ENCODE measurements around the gene LRP6.
A peak's percentile ranks its signal among the peaks of the same experiment; 100 is the strongest.

Gene LRP6

DNA sequence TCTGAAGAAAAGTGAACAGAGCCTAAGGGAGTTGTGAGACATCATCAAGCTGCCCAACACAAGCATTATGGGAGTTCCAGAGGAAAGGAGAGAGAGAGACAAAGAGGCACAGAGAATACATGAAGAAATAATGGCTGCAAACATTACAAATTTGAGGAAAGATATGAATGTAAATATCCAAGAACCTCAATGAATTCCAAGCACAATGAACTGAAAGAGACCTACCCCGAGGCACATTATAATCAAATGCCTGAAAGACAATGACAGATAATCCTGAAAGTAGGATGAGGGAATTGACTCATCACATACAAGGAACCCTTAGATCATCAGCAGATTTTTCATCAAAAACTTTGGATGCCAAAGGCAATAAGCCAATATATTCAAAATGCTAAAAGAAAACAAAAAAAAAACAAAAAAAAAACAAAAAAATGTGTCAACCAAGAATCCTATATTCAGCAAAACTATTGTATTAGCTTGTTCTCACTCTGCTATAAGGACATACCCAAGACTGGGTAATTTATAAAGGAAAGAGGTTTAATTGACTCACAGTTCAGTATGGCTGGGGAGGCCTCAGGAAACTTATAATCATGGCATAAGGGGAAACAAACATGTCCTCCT, 158.3 kb downstream of the LRP6 start:
- TF ChIP-seq GATA3 (IDR thresholded peaks at IDR 0.05; ENCODE audit: low read depth, low read length) (no peak), GATA2 (IDR thresholded peaks at IDR 0.05; ENCODE audit: low read depth, low read length) (no peak)

DNA sequence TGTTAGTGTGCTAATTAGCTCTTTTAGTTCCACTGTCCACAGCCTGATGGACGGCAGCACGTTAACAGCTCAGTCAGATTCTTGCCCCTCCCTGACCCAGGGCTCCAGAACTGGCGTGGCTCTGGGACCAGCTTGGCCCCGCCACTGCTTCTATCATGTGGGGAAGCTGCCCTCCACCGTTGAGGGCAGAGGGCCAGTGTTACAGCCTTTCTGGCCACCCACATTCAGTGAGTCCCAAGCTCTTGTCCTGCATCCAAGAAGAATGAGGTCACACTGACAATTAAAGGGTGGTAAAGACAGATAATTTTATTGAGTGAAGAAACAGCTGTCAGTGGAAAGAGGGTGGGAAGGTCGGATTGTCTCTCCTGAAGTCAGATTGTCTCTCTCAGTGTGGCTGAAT, 159.2 kb downstream of the LRP6 start:
- TF ChIP-seq GATA3 (IDR thresholded peaks at IDR 0.05; ENCODE audit: low read depth, low read length), result no peak
- no peak for TF ChIP-seq GATA2 (IDR thresholded peaks at IDR 0.05; ENCODE audit: low read depth, low read length)

DNA sequence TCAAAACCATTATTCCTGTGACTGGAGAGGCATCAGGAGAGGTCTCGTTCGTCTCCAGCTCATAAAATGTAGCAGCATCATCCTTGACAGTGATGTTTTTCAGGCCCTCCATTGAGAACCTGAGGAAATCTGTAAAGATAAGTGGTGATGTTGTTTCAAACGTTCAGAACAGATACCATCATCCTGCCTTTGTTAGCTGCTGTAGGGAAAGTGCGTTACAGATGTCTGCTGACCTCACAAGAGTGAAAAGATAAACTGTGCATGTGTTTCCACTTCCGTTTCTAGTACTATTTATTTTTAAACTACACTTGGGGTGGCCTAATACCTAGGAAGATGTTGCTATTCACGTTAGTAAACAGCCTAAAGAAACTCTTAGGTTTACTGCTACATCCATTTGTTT, 167.7 kb downstream of the LRP6 start:
- peak; percentile 92 for TF ChIP-seq GATA2 (IDR thresholded peaks at IDR 0.05; ENCODE audit: low read depth, low read length)
- peak; percentile 93 for TF ChIP-seq GATA3 (IDR thresholded peaks at IDR 0.05; ENCODE audit: low read depth, low read length)

DNA sequence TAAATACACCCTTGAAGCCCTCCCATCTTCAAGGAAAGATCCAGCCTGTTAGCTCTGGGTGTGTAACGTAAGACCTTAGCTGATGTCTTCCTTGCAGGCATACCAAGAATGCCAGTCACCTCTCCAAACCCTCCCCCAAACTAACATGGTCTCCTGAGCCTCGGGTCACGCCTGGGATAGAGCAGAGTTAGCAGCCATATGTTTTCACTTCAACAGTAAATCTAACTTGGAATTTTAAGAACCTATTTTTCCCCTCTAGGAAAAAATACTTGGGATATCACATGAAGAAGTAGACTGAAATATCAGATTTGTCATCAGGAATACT, 168.2 kb downstream of the LRP6 start:
- TF ChIP-seq GATA3 (IDR thresholded peaks at IDR 0.05; ENCODE audit: low read depth, low read length), result no peak
- TF ChIP-seq GATA2 (IDR thresholded peaks at IDR 0.05; ENCODE audit: low read depth, low read length), result no peak

DNA sequence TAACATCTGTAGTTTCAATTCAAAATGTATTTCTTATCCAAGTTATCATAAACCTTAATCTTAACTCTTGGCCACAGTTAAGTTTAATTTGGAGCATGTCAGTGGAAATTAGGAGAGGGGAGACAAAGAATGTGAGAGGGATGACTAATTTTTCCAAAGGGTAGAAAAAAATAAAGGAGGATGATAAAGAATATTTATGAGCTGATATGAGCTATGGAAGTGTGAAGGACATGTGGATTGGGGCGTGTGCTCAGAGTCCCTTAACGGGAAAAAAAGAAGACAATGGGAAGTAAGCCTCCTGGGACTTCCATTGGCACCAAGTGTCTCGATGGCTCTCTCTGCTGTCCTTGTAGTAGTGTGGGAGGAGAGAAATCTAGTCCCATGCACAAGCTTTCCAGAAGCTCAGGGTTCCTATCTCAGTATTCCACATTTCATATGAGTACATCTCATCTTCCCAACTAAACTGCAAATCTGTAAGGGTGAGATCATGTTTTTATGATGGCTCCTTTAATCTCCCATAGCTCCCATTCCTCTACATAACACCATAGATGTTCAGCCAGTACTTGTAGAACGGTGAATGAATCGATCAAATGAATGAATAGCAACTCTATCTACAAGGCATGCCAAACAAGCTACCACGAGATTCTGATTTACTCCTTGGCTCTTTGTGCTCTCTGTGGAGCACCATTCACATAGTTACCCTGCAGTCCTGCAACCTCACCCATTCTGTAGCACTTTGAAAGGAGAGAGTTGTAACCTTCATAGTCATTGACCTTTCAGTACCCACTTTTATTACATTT, 168.8 kb downstream of the LRP6 start:
- TF ChIP-seq GATA3 (IDR thresholded peaks at IDR 0.05; ENCODE audit: low read depth, low read length) (no peak), GATA2 (IDR thresholded peaks at IDR 0.05; ENCODE audit: low read depth, low read length) (no peak)

DNA sequence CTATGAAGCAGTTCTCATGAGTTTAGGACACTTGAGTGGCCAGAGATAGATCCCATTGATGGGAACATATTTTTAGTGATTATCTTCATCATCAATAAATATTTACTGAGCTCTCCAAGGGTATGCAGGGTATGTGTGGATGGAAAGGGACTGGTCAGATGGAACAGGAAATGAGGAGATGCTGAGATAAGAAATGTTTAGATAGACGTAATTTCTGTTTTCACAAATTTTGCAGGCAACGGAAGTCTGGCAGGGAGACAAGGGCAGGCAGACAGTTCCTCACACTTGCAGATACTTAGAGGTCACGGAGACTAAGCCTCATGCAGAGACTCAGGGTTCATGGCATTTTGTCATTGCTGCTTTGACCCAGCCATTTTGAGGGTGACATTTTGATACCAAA, 171.8 kb downstream of the LRP6 start:
- TF ChIP-seq GATA2 (IDR thresholded peaks at IDR 0.05; ENCODE audit: low read depth, low read length) (peak; percentile 67; the same call in 1 of the 2 replicates), GATA3 (IDR thresholded peaks at IDR 0.05; ENCODE audit: low read depth, low read length) (peak; percentile 41; the same call in 1 of the 2 replicates)

DNA sequence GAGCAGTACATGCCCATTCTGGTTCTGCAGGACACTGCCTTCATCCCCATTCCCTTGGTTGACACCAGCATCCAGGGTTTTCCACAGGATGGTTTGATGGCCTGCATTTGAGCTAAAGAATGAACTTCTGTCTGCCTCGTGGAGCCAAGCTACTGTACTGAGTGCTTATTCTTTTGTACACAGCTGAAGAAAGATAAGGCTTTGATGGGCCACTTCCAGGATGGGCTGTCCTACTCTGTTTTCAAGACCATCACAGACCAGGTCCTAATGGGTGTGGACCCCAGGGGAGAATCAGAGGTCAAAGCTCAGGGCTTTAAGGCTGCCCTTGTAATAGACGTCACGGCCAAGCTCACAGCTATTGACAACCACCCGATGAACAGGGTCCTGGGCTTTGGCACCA, 172.4 kb downstream of the LRP6 start:
- TF ChIP-seq GATA2 (IDR thresholded peaks at IDR 0.05; ENCODE audit: low read depth, low read length), result no peak
- TF ChIP-seq GATA3 (IDR thresholded peaks at IDR 0.05; ENCODE audit: low read depth, low read length), result no peak

DNA sequence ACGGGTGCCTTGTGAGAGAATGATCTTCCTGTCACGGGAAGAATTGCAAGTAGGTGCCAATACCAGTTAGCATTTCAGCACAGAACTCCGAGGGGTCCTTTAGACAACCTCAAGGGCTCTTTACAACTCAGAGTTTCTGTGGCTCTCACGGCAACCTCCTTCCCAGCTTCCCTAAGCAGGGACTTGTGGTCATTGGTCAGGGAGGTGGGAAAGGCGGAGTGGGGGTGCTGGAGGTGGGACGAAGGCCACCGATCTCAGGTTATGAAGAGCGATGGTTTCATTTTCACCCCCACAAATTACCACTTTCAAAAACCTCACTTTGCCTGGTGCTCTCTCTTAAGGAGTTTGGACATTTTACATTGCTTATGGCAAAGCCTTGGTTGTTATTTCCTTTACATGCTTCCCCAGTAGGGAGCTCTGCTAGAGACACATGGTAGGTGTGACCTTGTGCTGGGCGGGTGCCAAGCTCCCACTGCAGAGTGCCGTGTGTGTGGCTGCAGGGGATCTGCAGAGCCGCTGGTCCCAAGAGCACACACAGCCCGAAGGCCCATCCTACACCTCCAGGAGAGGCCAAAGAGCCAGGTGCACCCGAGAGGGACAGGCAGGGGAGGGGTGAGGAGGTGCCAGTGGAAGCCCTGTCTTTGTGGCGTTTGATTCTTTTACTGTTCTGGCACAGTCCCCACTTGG, 174.7 kb downstream of the LRP6 start:
- no peak for TF ChIP-seq GATA3 (IDR thresholded peaks at IDR 0.05; ENCODE audit: low read depth, low read length)
- TF ChIP-seq GATA2 (IDR thresholded peaks at IDR 0.05; ENCODE audit: low read depth, low read length), result no peak

DNA sequence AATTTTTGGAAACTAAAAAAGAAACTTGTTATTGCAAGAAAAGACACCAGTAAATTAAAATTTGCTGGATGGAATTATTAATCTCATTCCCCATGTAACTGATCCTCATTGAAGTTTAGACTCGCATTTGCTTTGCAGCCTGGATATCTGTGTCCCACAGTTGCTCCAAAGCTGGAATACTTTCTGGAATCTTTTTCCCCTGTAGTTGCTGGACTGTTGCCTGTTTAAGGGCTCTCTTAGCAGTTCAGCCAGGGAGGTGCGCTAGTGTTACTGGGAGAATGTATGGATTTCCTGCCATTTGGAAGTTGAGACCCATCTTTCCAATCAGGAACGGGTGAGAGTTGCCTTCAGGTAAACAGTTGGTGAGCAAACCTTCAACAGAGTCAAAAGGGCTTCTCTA, 175.8 kb downstream of the LRP6 start:
- TF ChIP-seq GATA3 (IDR thresholded peaks at IDR 0.05; ENCODE audit: low read depth, low read length) (no peak), GATA2 (IDR thresholded peaks at IDR 0.05; ENCODE audit: low read depth, low read length) (no peak)

DNA sequence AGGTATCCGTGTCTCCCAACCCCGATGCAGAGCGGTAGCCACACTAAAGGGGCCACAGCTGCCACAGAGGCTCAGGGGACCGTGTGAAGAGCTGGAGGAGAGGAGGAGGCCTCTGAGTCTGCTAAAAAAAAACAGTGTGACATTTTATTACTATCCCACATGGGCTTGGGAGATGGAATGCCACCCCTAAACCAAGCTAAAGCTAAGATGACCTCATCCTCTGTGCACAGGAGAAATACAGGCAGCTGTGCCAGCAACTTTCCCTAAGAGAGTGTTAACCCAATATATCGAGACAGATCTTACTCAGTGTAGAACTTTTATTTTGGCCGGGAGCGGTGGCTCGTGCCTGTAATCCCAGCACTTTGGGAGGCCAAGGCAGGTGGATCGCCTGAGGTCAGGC, 178.1 kb downstream of the LRP6 start:
- no peak for TF ChIP-seq GATA2 (IDR thresholded peaks at IDR 0.05; ENCODE audit: low read depth, low read length)
- TF ChIP-seq GATA3 (IDR thresholded peaks at IDR 0.05; ENCODE audit: low read depth, low read length), result no peak

DNA sequence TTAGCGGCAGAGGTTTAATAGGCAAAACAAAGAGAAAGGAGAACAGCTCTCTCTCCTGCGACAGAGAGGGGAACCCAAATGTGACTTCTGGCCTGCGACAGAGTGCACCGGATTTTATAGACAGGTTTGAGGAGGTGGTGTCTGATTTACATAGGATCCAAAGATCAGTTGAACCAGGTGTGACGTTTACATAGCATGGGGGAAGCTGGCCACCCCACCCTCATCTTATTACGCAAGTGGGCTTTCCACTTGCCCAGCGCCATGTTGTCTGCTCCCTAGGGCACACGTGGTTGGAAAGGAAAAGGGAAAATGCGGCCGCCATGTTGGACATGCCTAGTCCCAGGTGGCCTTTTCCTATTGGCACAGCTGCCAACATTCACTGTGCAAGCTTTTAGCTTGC, 178.7 kb downstream of the LRP6 start:
- TF ChIP-seq GATA2 (IDR thresholded peaks at IDR 0.05; ENCODE audit: low read depth, low read length) (no peak), GATA3 (IDR thresholded peaks at IDR 0.05; ENCODE audit: low read depth, low read length) (no peak)

DNA sequence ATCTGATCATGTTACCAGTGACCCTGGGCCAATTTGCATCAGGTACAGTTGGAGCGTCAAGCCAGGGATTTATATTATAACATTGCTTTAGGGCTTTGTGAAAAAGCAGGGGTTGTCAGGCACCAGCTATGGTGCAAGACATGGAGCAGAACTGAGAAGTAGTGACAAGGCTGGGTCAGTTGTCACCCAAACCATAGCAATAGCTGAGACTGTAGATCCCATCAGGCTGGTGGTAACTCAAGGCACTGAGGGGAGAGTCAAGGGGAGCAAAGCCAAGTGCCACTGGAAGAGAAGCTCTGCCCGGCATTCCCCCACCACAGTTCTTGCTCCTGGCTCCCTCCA, 179.2 kb downstream of the LRP6 start:
- no peak for TF ChIP-seq GATA2 (IDR thresholded peaks at IDR 0.05; ENCODE audit: low read depth, low read length)
- no peak for TF ChIP-seq GATA3 (IDR thresholded peaks at IDR 0.05; ENCODE audit: low read depth, low read length)

DNA sequence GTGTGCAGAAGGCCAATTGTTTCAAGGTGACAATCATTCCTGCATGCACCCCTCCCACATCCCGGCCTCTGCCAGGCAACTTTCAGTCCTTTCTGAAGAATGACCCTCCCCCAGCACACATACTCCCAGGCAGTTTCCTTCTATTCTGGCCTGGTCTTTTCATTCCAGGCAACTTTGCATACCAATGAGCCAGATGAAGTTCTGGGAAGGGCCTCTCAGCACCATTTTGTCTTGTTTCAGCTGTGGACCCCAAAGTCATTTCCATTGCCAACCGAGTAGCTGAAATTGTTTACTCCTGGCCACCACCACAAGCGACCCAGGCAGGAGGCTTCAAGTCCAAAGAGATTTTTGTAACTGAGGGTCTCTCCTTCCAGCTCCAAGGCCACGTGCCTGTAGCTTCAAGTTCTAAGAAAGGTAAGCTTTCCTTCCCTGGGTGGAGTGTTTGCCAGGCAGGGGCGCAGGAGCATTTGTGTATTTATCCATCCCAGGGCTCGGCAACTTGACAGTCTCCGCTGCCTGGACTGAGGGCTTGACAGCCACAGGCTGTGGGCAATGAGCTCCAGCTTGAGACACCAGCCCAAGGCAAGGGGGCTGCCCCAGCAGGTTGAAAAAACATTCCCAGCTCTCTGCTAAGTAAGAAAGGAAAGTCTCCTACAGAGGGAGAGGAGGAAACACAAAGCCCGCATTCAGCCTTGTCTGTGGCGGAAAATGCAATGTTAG, 179.7 kb downstream of the LRP6 start:
- no peak for TF ChIP-seq GATA3 (IDR thresholded peaks at IDR 0.05; ENCODE audit: low read depth, low read length)
- TF ChIP-seq GATA2 (IDR thresholded peaks at IDR 0.05; ENCODE audit: low read depth, low read length), result no peak

DNA sequence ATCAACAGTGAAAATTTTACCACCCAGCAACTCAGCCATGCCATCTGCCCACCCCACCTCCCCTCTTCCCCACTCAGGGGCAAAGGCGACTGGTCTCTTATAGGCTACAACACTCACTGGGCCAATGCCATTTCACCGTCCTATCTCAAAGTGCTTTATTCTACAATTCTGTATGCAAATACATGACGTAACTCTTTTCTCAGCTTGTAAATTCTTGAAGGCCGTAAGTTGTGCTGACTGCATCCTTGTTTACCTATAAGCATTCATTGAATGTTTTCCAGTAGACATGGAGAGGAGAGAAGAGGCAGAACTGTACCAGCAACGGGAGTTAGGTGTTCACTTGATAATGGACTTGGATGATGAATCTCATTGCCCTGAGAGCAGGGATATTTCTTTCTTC, 180.5 kb downstream of the LRP6 start:
- TF ChIP-seq GATA3 (IDR thresholded peaks at IDR 0.05; ENCODE audit: low read depth, low read length) (no peak), GATA2 (IDR thresholded peaks at IDR 0.05; ENCODE audit: low read depth, low read length) (no peak)

Data from SH-SY5Y (cell line).